Measurements from ENCODE around the gene ADCY2.

Gene ADCY2

DNA sequence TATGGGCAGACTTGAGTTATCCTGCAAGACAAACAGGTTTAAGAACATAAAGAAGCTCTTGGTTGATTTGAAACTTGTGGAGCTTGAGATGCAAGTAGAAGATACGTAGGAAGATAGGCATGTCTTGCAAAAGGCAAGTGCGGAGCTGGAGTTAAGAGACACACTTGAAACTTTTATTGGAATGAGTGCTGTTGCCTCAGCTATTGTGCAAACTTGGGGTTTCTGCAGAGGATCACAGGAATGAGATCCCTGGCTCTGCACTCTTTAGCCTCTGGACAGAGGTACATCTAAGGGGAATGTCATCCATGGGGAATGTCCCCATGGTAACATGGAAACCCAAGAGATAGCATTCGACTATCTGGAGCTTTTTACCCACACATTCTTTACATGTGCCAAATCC, 121.1 kb downstream of the ADCY2 start:
- H3K4me3 ChIP-seq (replicated peaks; ENCODE audit: low read depth, low read length) = no peak overlapping the region
- TF ChIP-seq, protein P1, sequence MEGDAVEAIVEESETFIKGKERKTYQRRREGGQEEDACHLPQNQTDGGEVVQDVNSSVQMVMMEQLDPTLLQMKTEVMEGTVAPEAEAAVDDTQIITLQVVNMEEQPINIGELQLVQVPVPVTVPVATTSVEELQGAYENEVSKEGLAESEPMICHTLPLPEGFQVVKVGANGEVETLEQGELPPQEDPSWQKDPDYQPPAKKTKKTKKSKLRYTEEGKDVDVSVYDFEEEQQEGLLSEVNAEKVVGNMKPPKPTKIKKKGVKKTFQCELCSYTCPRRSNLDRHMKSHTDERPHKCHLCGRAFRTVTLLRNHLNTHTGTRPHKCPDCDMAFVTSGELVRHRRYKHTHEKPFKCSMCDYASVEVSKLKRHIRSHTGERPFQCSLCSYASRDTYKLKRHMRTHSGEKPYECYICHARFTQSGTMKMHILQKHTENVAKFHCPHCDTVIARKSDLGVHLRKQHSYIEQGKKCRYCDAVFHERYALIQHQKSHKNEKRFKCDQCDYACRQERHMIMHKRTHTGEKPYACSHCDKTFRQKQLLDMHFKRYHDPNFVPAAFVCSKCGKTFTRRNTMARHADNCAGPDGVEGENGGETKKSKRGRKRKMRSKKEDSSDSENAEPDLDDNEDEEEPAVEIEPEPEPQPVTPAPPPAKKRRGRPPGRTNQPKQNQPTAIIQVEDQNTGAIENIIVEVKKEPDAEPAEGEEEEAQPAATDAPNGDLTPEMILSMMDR (IDR thresholded peaks at IDR 0.05; ENCODE audit: insufficient read depth, low read length, poor library complexity, severe bottlenecking) = no peak
- H3K36me3 ChIP-seq (ENCODE audit: control insufficient read depth, insufficient read depth, low read length) = no peaks in the 10 kb centered on the region
- H3K27me3 ChIP-seq (replicated peaks; ENCODE audit: control insufficient read depth, insufficient read depth, low read length) = no peaks in the 10 kb centered on the region
- DNase-seq (ENCODE audit: extremely low read depth, insufficient read length) = no peak

DNA sequence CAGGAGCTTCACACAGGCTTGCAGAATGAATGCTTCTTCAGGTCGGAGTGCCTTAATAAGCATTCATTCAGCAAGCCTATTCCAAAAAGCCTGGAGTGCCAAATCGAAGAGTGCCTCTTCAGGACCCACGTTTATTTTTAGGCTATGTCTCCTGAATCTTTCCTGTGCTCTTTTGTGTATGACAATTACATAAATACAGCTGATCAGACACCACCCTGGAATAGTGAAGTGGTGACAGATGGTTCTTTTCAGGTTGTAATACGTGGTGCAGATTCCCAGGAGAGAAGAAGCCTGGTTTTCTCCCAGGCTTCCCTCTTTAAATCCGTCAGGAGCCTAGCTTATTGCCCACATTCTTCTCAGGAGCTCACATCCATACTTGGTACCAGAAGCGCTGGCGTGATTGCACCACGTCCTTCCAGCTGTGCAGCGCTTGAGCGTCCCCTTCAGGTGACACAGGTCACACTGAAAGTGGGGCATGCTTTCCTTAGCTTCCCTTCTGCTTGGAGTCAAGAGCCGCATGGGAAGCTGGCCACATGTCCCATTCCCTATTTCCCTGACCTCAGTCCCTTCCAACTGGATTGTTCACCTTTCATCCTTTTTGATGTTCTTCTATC, 123.1 kb downstream of the ADCY2 start:
- DNase-seq (ENCODE audit: extremely low read depth, insufficient read length) = no peak
- Histone ChIP-seq H3K27me3 (replicated peaks; ENCODE audit: control insufficient read depth, insufficient read depth, low read length) (no peaks in the 10 kb centered on the region), H3K36me3 (ENCODE audit: control insufficient read depth, insufficient read depth, low read length) (no peaks in the 10 kb centered on the region), H3K4me3 (replicated peaks; ENCODE audit: low read depth, low read length) (no peak overlapping the region)
- TF ChIP-seq, protein P1 (IDR thresholded peaks at IDR 0.05; ENCODE audit: insufficient read depth, low read length, poor library complexity, severe bottlenecking) = no peak

DNA sequence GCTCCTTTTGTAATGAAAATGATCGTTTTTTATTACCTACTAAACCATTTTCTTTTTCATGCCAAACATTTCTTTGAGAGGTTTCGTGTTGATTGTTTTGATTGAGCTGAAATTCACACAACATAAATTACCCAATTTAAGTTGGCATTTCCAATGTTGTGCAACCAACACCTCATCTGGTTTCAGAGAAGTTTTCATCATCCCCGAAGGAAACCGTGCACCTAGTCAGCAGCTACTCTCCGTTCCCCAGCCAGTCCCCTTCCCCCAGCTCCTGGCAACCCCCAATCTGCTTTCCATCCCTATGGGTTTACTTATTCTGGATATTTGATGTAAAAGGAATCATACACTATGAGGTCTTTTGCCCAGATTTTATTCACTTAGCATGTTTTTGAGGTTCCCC, 123.6 kb downstream of the ADCY2 start:
- H3K4me3 ChIP-seq (replicated peaks; ENCODE audit: low read depth, low read length) = no peak overlapping the region
- TF ChIP-seq, protein P1 (IDR thresholded peaks at IDR 0.05; ENCODE audit: insufficient read depth, low read length, poor library complexity, severe bottlenecking) = no peak
- DNase-seq (ENCODE audit: extremely low read depth, insufficient read length) = no peak
- no peaks in the 10 kb centered on the region for H3K27me3 ChIP-seq (replicated peaks; ENCODE audit: control insufficient read depth, insufficient read depth, low read length)
- no peaks in the 10 kb centered on the region for H3K36me3 ChIP-seq (ENCODE audit: control insufficient read depth, insufficient read depth, low read length)

DNA sequence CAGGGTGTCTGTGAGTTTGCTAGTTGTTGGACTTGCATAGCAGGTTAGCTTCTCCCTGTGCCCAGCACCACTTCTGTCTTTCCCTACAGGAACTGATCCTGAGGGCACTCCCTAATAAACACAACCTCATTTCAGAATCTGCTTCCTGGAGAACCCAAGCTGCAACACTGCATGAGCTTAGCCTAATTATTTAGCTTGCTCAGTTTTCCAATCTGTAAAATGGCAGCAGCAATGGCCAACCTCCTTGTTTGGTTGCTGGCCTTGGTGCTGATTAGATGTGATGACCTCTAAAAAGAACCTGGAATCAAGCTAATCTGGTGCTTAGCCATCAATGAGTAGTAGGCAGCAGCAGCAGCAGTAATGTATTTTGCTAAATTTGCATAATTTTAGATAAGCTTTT, 133.9 kb downstream of the ADCY2 start:
- TF ChIP-seq, protein P1 (IDR thresholded peaks at IDR 0.05; ENCODE audit: insufficient read depth, low read length, poor library complexity, severe bottlenecking) = no peak
- no peaks in the 10 kb centered on the region; the same call in 1 of the 2 replicates for H3K27me3 ChIP-seq (replicated peaks; ENCODE audit: control insufficient read depth, insufficient read depth, low read length)
- DNase-seq (ENCODE audit: extremely low read depth, insufficient read length) = no peak
- no peak overlapping the region for H3K4me3 ChIP-seq (replicated peaks; ENCODE audit: low read depth, low read length)
- no peaks in the 10 kb centered on the region for H3K36me3 ChIP-seq (ENCODE audit: control insufficient read depth, insufficient read depth, low read length)

DNA sequence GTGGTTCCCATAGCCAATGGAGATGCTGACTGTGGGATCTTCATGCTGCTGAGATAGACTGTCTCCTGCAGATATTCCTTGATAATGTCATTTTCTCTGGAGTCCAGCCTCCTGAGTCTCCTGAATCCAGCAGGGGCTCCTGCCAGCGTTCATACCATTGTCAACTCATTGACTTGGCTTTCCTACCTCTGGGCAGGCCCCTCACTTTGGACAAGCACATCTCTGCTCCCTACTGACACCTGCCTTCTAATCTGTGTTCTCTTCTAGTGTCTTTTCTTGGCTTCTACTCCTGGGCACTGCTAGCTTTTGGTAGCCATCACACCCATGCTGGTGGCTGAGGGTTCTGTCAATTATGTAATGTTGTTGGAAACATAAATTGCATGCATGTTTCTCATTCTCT, 138.0 kb downstream of the ADCY2 start:
- H3K36me3 ChIP-seq (ENCODE audit: control insufficient read depth, insufficient read depth, low read length) = no peaks in the 10 kb centered on the region
- no peak for DNase-seq (ENCODE audit: extremely low read depth, insufficient read length)
- H3K27me3 ChIP-seq (replicated peaks; ENCODE audit: control insufficient read depth, insufficient read depth, low read length) = no peaks in the 10 kb centered on the region
- TF ChIP-seq, protein P1 (IDR thresholded peaks at IDR 0.05; ENCODE audit: insufficient read depth, low read length, poor library complexity, severe bottlenecking) = no peak
- no peak overlapping the region for H3K4me3 ChIP-seq (replicated peaks; ENCODE audit: low read depth, low read length)

DNA sequence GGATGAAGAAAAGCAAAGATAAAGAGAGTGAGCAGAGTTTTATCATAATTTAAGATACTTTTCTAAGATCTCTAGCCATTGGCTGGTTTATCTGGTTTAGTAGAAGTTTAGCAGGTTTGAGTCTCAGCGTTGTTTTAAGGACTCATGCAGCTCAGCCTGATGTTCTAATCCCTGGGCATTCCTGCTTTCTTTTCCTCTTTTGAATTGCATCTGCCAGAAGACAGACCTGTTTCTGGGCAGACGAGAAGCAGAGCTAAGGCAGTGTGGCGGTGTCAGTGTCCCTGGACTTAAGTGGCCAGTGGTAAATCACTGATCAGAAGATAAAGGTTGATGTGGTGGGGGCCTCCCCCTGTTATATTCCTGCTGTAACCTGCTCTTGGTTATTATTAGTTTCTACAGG, 138.6 kb downstream of the ADCY2 start:
- H3K27me3 ChIP-seq (replicated peaks; ENCODE audit: control insufficient read depth, insufficient read depth, low read length) = no peaks in the 10 kb centered on the region
- H3K36me3 ChIP-seq (ENCODE audit: control insufficient read depth, insufficient read depth, low read length) = no peaks in the 10 kb centered on the region

More for the DNA sequence above, 138.6 kb downstream of the ADCY2 start:
- TF ChIP-seq, protein P1 (IDR thresholded peaks at IDR 0.05; ENCODE audit: insufficient read depth, low read length, poor library complexity, severe bottlenecking) = no peak
- H3K4me3 ChIP-seq (replicated peaks; ENCODE audit: low read depth, low read length) = no peak overlapping the region
- DNase-seq (ENCODE audit: extremely low read depth, insufficient read length) = no peak

Measured in GM06990 (cell line).